Measurements from ENCODE around the gene ZBTB7A.
A peak's percentile ranks its signal among the peaks of the same experiment; 100 is the strongest.

The ZBTB7A gene

GRCh38 chr19:4066176-4066606 lies 508 bp downstream of the ZBTB7A start:
- Mint-ChIP-seq H3K4me1 (ENCODE audit: low read depth) (peaks cover 19% of the 10 kb centered on the region), H3K27me3 (ENCODE audit: low read depth) (no peaks in the 10 kb centered on the region), H3K9me3 (no peaks in the 10 kb centered on the region), H3K4me3 (peak overlapping the region; percentile 57), H3K27ac (no peak overlapping the region), H3K36me3 (ENCODE audit: low read depth) (peaks cover 3% of the 10 kb centered on the region)

DNA sequence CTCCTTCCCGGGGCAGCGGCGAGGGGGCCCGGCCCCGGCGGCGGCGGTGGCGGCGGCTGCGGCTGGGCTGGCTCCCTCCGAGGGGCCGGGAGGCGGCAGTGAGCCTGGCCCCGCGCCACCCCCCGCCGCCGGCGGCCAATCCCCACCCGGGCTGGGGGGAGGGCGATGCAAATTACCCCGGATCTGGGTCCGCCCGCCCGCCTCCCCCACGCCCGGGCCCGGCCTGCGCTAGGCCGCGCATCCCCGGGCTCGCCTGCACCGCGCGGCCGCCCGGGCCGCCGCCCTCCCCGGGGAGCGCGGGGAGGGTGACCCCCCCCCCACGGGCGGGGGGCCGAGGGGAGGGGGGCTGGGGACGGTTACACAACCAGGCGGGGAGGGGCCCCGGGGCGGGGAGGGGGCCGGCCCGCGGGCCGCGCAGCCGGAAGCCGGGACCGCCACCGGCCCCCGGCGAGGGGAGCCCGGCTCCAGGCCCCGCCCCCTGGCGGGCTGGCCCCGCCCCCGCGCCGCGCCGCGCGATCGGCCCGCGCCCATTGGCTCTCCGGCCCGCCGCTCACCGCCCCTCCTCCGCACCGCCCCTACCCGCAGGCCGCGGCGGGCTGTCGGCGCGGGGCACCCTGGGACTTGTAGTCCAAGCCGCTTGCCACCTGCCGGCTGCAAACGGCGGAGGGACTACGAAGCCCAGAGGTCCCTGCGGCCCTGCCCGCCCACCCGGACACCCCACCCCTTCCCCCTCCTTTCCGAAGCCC lies 1.1 kb downstream of the ZBTB7A start:
- Mint-ChIP-seq H3K4me3 (peak overlapping the region; percentile 57), H3K9me3 (no peaks in the 10 kb centered on the region), H3K27ac (no peak overlapping the region), H3K27me3 (ENCODE audit: low read depth) (no peaks in the 10 kb centered on the region), H3K4me1 (ENCODE audit: low read depth) (peaks cover 19% of the 10 kb centered on the region), H3K36me3 (ENCODE audit: low read depth) (peaks cover 3% of the 10 kb centered on the region)

DNA sequence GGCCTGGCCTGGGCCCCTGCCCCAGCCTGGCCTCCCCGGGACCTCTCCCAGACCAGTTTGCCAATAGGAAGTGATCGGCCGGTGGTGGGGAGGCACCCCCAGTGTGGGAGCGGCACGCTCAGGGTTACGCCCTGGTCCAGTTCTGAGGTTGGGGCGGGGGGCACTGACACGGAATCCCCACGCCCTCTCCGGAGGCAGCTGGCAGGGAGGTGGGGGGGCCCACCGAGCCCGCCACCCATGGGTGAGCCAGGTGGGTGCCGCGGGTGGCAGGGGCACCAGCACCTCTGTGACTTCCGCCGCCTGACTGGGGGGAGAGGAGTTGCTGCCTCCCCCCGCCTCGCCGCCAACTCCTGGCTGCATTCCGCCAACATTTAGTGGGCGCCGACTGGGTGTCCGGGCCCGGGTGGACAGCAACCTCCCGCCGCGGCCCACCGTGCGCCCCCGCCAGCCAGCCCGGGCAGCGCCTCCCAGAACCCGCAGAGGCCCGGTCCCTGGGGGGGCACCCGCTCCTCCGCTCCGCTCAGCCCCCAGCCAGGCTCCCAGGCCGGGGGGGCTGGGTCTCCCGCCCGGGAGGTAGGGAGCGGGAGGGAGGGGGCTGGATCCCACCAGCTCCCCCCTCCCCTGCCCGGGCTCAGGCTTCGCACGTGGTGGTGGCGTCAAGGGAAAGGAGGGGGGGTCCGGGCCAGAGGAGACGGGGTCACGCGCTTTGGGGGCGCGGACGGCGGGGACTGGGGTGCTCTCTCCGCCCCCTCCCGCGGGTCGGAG lies 2.0 kb downstream of the ZBTB7A start:
- no peaks in the 10 kb centered on the region for H3K9me3 Mint-ChIP-seq
- no peak overlapping the region for H3K27ac Mint-ChIP-seq
- H3K36me3 Mint-ChIP-seq (ENCODE audit: low read depth): peaks cover 3% of the 10 kb centered on the region
- H3K4me3 Mint-ChIP-seq: peak overlapping the region; percentile 31
- no peaks in the 10 kb centered on the region for H3K27me3 Mint-ChIP-seq (ENCODE audit: low read depth)
- H3K4me1 Mint-ChIP-seq (ENCODE audit: low read depth): peaks cover 20% of the 10 kb centered on the region

- Mint-ChIP-seq H3K27ac (peak overlapping the region; percentile 78), H3K4me1 (ENCODE audit: low read depth) (peaks cover 17% of the 10 kb centered on the region), H3K4me3 (peak overlapping the region; percentile 79), H3K36me3 (ENCODE audit: low read depth) (peaks cover 3% of the 10 kb centered on the region), H3K9me3 (no peaks in the 10 kb centered on the region), H3K27me3 (ENCODE audit: low read depth) (no peaks in the 10 kb centered on the region)
Measured at GRCh38 chr19:4064149-4064495, 2.6 kb downstream of the ZBTB7A start.

- Mint-ChIP-seq H3K27ac (peak overlapping the region; percentile 78), H3K36me3 (ENCODE audit: low read depth) (peaks cover 3% of the 10 kb centered on the region), H3K4me1 (ENCODE audit: low read depth) (peaks cover 12% of the 10 kb centered on the region), H3K9me3 (no peaks in the 10 kb centered on the region), H3K27me3 (ENCODE audit: low read depth) (no peaks in the 10 kb centered on the region), H3K4me3 (peak overlapping the region; percentile 79)
Measured at GRCh38 chr19:4063369-4064148, 3.1 kb downstream of the ZBTB7A start.

GRCh38 chr19:4062419-4063368 lies 4.0 kb downstream of the ZBTB7A start:
- peaks cover 4% of the 10 kb centered on the region for H3K36me3 Mint-ChIP-seq (ENCODE audit: low read depth)
- H3K4me3 Mint-ChIP-seq: no peak overlapping the region
- no peaks in the 10 kb centered on the region for H3K27me3 Mint-ChIP-seq (ENCODE audit: low read depth)
- H3K4me1 Mint-ChIP-seq (ENCODE audit: low read depth): peaks cover 6% of the 10 kb centered on the region
- no peaks in the 10 kb centered on the region for H3K9me3 Mint-ChIP-seq
- H3K27ac Mint-ChIP-seq: no peak overlapping the region

DNA sequence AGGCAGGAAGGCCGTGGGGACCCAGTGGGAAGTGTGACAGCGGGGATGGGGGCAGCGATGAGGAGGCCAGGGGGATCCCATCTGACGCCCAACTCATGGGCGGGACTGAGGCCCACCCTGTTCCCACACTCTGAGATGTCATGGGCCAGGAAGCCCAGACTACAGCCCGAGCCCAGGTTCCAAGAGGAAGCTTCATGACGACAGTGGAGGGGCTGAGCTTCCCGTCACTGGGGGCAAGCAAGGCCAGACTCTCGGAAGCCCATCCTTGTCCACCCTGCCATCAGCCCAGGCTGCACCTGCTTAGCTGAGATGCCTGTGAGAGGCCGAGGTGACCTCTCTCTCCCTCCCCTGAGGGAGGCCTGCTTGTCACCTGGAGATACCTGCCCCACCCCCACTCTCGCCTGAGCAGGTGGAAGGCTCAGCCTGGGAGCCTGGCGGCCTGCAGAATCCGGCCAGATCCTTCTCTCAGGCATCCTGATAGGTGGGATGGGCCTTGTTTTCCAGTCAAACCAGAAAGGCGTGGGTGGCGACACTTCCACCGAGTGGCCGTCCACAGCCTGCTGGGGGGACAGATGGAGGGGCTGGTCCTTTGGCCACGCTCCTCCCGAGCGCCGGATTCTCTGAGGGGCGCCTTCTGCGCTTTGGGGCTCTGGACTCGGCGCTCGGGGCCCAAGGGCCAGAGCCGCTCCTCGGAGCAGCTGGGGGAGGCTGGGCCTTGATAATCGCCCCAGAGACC lies 4.8 kb downstream of the ZBTB7A start:
- Mint-ChIP-seq H3K4me1 (ENCODE audit: low read depth) (peaks cover 7% of the 10 kb centered on the region), H3K27ac (no peak overlapping the region), H3K36me3 (ENCODE audit: low read depth) (peaks cover 7% of the 10 kb centered on the region), H3K9me3 (no peaks in the 10 kb centered on the region), H3K27me3 (ENCODE audit: low read depth) (no peaks in the 10 kb centered on the region), H3K4me3 (no peak overlapping the region)

DNA sequence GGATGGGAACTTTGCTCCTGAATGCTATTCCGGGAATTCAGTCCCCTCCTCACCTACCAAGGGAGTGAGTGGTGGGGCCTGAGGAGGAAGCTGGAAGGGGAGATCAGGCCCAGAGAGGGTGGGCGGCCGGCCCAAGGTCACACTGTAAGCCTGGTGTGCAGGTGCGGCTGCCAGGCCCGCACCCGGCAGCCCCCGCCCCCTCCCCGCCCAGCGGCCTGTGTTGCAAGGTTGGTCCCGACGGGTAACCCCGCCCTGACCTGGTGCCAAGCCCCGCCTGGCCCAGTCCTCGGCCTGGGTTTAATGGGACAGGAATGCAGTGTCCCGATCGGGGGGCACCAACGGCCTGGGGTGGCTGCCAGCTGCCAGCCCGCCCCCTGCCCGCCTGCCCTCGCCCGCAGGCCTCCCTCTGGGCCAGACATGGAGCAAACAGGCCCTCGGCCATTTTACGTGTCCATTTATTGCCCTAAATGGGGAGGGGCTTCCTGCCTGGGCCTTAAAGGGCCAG lies 5.5 kb downstream of the ZBTB7A start:
- H3K4me3 Mint-ChIP-seq: no peak overlapping the region

DNA sequence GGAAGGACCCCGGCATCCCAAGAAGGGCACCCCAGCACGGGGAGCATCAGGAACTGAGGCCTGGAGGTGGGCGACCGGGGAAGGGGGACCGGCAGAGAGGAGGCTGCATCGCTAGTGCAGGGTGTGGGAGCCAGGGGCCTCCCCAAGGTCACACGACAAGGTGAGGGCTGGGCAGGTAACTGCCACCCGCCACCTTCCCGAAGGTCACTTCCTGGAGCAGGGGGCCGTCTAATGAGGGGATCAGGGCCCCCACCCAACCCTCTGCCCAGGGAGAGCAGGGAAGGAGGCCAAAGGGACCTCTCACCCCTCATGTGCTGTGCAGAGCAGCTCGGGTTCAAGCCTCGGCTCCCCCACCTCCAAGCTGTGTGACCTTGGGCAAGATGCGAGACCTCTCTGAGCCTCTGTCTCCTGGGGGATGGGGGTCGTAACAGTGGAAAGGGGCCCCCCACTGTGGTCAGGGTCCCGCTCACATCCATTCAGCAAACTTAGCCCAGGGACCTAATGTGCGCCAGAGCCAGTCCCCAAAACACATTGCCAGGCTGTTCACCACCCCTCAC lies 6.0 kb downstream of the ZBTB7A start:
- H3K27me3 Mint-ChIP-seq (ENCODE audit: low read depth): no peaks in the 10 kb centered on the region
- H3K9me3 Mint-ChIP-seq: no peaks in the 10 kb centered on the region
- H3K27ac Mint-ChIP-seq: no peak overlapping the region
- peaks cover 7% of the 10 kb centered on the region for H3K4me1 Mint-ChIP-seq (ENCODE audit: low read depth)
- H3K4me3 Mint-ChIP-seq: no peak overlapping the region
- peaks cover 10% of the 10 kb centered on the region for H3K36me3 Mint-ChIP-seq (ENCODE audit: low read depth)

More for the DNA sequence above, 5.5 kb downstream of the ZBTB7A start:
- Mint-ChIP-seq H3K27me3 (ENCODE audit: low read depth) (no peaks in the 10 kb centered on the region), H3K4me1 (ENCODE audit: low read depth) (peaks cover 7% of the 10 kb centered on the region), H3K36me3 (ENCODE audit: low read depth) (peaks cover 7% of the 10 kb centered on the region), H3K27ac (no peak overlapping the region), H3K9me3 (no peaks in the 10 kb centered on the region)

GRCh38 chr19:4059891-4060620 lies 6.6 kb downstream of the ZBTB7A start:
- Mint-ChIP-seq H3K36me3 (ENCODE audit: low read depth) (peaks cover 13% of the 10 kb centered on the region), H3K4me1 (ENCODE audit: low read depth) (peaks cover 7% of the 10 kb centered on the region), H3K27ac (no peak overlapping the region), H3K27me3 (ENCODE audit: low read depth) (no peaks in the 10 kb centered on the region), H3K4me3 (no peak overlapping the region), H3K9me3 (no peaks in the 10 kb centered on the region)

DNA sequence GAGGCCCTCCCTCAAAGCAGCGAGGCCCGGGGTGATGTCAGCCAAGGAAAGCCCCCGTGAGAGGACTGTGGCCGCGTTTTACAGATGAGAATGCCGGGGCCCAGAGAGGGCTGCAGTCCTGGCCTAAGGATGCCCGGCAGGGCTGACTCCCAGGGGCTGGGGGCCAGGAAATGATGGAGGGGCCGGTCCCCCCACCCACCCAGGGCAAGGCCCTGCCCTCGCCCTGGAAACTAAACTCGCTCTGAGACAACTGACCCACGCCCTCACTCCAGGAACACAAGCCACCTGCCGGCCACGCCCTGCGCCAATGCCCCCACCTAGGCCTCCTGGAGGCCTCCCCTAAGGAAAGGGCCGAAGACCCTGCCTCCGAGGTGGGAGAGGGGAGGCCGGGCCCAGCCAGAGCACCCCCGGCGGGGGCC lies 7.2 kb downstream of the ZBTB7A start:
- peaks cover 7% of the 10 kb centered on the region for H3K4me1 Mint-ChIP-seq (ENCODE audit: low read depth)
- no peak overlapping the region for H3K4me3 Mint-ChIP-seq
- H3K27me3 Mint-ChIP-seq (ENCODE audit: low read depth): no peaks in the 10 kb centered on the region
- H3K9me3 Mint-ChIP-seq: no peaks in the 10 kb centered on the region
- peaks cover 13% of the 10 kb centered on the region for H3K36me3 Mint-ChIP-seq (ENCODE audit: low read depth)
- no peak overlapping the region for H3K27ac Mint-ChIP-seq

GRCh38 chr19:4058693-4059452 lies 7.8 kb downstream of the ZBTB7A start:
- Mint-ChIP-seq H3K9me3 (no peaks in the 10 kb centered on the region), H3K27ac (no peak overlapping the region), H3K27me3 (ENCODE audit: low read depth) (no peaks in the 10 kb centered on the region), H3K4me1 (ENCODE audit: low read depth) (peaks cover 7% of the 10 kb centered on the region), H3K36me3 (ENCODE audit: low read depth) (peaks cover 13% of the 10 kb centered on the region), H3K4me3 (no peak overlapping the region)
